ENCODE data around the gene ADRA1B. TPM values are rescaled to one million over a fixed set of nuclear protein-coding genes. Genes with fewer than 3 reads are reported as not detected.

ADRA1B gene
- under 0.01 TPM in 1 of 2 replicates, not detected in the other for total RNA-seq

DNA sequence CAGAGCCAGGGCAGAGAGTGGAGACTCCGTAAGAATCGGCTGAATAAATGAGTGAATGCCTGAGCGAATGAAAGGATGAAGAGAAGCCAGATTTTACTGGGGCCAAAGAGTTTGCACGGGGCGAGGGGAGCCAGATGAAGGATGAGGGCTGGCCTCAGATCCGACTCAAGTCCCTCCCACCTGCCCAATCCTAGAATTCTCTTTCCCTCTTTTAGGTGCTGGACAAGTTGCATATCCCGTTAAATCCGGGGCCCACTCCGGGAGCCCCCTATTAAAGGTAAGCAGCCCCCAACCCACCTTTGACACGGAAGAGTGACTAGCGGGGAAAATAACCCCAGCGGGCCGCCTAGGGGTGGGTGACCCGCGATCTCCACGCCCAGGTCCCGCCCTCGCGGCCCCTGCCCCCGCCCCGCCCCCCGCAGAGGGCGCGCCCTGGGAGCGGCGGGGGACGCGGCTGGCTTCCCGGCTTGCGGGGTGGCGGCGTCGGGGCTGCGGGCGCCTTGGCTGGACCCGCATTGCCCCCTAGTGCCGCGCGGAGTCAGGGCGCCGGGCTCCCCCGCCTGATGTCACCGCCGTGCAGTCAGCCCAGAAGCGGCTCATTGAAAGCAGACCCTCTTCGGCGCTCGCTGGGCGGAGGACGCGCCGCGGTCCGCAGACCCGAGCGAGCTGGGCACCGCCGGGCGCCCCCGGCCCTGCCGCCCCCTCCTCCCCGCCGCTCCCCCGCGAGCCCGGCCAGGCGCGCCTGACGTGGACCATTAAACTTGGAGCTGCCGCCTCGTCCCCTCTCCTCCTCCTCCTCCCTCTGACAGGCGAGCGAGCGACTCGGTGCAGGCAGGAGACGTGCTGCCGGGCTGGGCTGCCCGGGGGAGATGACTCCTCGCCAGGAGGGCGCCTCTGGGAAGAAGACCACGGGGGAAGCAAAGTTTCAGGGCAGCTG is at the start of gene ADRA1B:
TSS of gene ADRA1B (plus strand) at position 579 of the 937 bp plus-strand sequence. CDS start 424 bp downstream, outside the sequence.

DNA sequence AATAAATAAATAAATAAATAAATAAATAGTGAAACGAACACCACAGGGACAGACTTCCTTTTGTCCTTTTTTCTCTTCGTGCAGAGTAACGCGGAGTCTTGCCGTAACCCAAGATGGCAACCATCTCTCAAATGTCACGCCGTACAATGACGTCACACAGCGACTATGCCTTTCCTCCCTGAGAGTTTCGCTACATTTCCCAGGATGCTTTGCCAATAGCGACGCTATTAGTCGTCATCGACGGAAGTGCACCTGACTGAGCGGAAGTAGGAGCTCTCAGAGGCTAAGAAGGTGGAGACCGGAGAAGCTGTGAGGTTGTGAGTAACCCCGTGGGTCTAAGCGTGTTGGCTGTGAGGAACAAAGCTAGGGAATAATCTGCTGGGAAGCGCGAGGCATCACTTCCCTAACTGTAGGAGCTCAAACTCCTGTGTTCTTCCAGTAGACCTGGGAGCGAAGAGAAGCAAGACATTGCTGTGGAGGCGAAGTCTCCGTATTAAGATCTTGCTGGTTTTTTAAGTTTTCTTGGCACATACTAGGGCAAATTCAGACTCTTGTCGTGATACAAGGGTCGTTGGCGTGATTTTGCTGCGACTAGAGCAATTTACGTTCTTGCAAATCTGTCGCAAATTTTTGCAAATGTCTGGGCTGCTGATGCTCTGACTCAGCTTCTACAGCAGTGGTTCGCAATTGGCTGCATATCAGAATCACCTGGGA is 92.8 kb downstream of the ADRA1B start, which contains the start of gene TTC1:
TSS of gene TTC1 (plus strand) at position 263 of the 714 bp plus-strand sequence. CDS start 1,390 bp downstream, outside the sequence.

Other genes with a start within 250 kb of the ADRA1B start
- gene TTC1, start 92.7 kb downstream of the ADRA1B start, total RNA-seq, result 42.0 and 43.2 TPM in 2 replicates
- gene PWWP2A, start 203.0 kb downstream of the ADRA1B start, total RNA-seq, result 14.4 and 20.1 TPM in 2 replicates

Measured in nasal cavity respiratory epithelium epithelial cell of viscerocranial mucosa (primary cell).